B cell (primary cell): ENCODE results near the gene MYCN. TPM values are rescaled to one million over a fixed set of nuclear protein-coding genes. Genes with fewer than 3 reads are reported as not detected.
A peak's percentile ranks its signal among the peaks of the same experiment; 100 is the strongest.

Experiments
- ATAC-seq: fragments of 200-7000 bp; cut with Tn5 transposase; one replicate; pipeline ENCODE4 v1.10.0; 2021; ENCODE audit warnings: low read depth, mild to moderate bottlenecking, moderate number of reproducible peaks, moderate library complexity
- CTCF ChIA-PET: fragments of 350-600 bp; sonication (Branson Sonifier 250); formaldehyde crosslinking; loops from one replicate; lab custom pipeline; 2021; ENCODE audit warnings: antibody characterized with exemption, inconsistent platforms; lab: Charles Lee
- POLR2A ChIA-PET: fragments of 350-600 bp; sonication (Branson Sonifier 250); formaldehyde crosslinking; loops from one replicate; lab custom pipeline; 2021; ENCODE audit warnings: antibody characterized with exemption; lab: Charles Lee
- DNase-seq: peaks from one replicate; pipeline ENCODE4 v3.0.0; 2013
- H2AFZ ChIP-seq: 2 replicates; pipeline ENCODE4 v1.6.1; 2012; ENCODE audit warnings: mild to moderate bottlenecking, low read depth, low read length; ENCODE audit not compliant: insufficient read depth, poor library complexity, severe bottlenecking
- H3K27ac ChIP-seq, 2 donors: 1 replicate in 1 of 2; 2 replicates in 1 of 2; pipeline ENCODE4 v1.5.1; 2012 to 2013; ENCODE audit warnings: low read length in 2 of 2, mild to moderate bottlenecking in 2 of 2, moderate library complexity in 1 of 2
- H3K27me3 ChIP-seq, 4 experiments: fragments of 200-600 bp in 1 of 4; sonication (generic) in 1 of 4; replicated peaks in 1 of 4; 1 replicate in 2 of 4; 2 replicates in 2 of 4; pipeline versions ENCODE4 v1.6.1 to v1.7.0; 2013 to 2016; ENCODE audit warnings: low read length in 3 of 4, mild to moderate bottlenecking in 2 of 4, mixed read lengths in 1 of 4, moderate library complexity in 1 of 4; ENCODE audit not compliant: insufficient read depth in 4 of 4, control insufficient read depth in 3 of 4; ENCODE audit errors: control extremely low read depth in 1 of 4
- H3K36me3 ChIP-seq, 2 experiments: replicated peaks in 1 of 2; 1 replicate in 1 of 2; 2 replicates in 1 of 2; pipeline versions ENCODE4 v1.6.1 to v1.7.1; 2013; ENCODE audit warnings: low read length in 1 of 2; ENCODE audit not compliant: insufficient read depth in 2 of 2, control insufficient read depth in 1 of 2; ENCODE audit errors: control extremely low read depth in 1 of 2, extremely low read depth in 1 of 2
- H3K4me1 ChIP-seq, 2 donors: fragments of 200-600 bp in 1 of 2; sonication (generic) in 1 of 2; 1 replicate in 1 of 2; 2 replicates in 1 of 2; pipeline versions ENCODE4 v1.5.1 to v1.6.1; 2013 to 2017; ENCODE audit warnings: low read length in 2 of 2; ENCODE audit not compliant: control insufficient read depth in 2 of 2, insufficient read depth in 2 of 2
- H3K4me2 ChIP-seq: replicated peaks from 2 replicates; pipeline ENCODE3; 2012; ENCODE audit warnings: mild to moderate bottlenecking, low read depth, low read length; ENCODE audit not compliant: poor library complexity, severe bottlenecking
- H3K4me3 ChIP-seq, 5 experiments: fragments of 200-600 bp in 1 of 5; sonication (generic) in 1 of 5; 1 replicate in 3 of 5; 2 replicates in 2 of 5; pipeline versions ENCODE4 v1.5.1 to v1.7.0; 2011 to 2016; ENCODE audit warnings: low read length in 4 of 5, mild to moderate bottlenecking in 4 of 5, low read depth in 2 of 5, control low read depth in 1 of 5, moderate library complexity in 1 of 5; ENCODE audit not compliant: insufficient read depth in 1 of 5; ENCODE audit errors: control extremely low read depth in 1 of 5, extremely low read depth in 1 of 5
- H3K79me2 ChIP-seq: fragments of 200-600 bp; sonication (generic); one replicate; pipeline ENCODE4 v1.6.0; 2016; ENCODE audit warnings: low read length; ENCODE audit not compliant: control insufficient read depth, insufficient read depth
- H3K9ac ChIP-seq: fragments of 200-600 bp; sonication (generic); 2 replicates; pipeline ENCODE4 v1.6.1; 2017; ENCODE audit warnings: mild to moderate bottlenecking, low read length, moderate library complexity
- H3K9me3 ChIP-seq, 3 donors: one replicate each; pipeline versions ENCODE4 v1.6.1 to v1.7.1; 2013; ENCODE audit warnings: low read length in 2 of 3; ENCODE audit not compliant: control insufficient read depth in 2 of 3, insufficient read depth in 1 of 3; ENCODE audit errors: control extremely low read depth in 1 of 3
- H4K20me1 ChIP-seq: 2 replicates; pipeline ENCODE4 v1.6.0; 2012; ENCODE audit warnings: mild to moderate bottlenecking, low read length; ENCODE audit not compliant: insufficient read depth, control insufficient read depth, poor library complexity, severe bottlenecking
- H3K27ac Mint-ChIP-seq: one replicate; pipeline ENCODE4 v1.8.0; 2021; ENCODE audit warnings: mixed read lengths
- H3K27me3 Mint-ChIP-seq: one replicate; pipeline ENCODE4 v1.8.0; 2021; ENCODE audit warnings: mixed read lengths
- H3K4me1 Mint-ChIP-seq: one replicate; pipeline ENCODE4 v1.8.0; 2021; ENCODE audit warnings: mixed read lengths
- H3K4me3 Mint-ChIP-seq: one replicate; pipeline ENCODE4 v1.8.0; 2021; ENCODE audit warnings: mixed read lengths
- H3K9me3 Mint-ChIP-seq: one replicate; pipeline ENCODE4 v1.8.0; 2022; ENCODE audit warnings: mixed read lengths; ENCODE audit not compliant: insufficient read depth
- CTCF ChIP-seq: fragments of 200-600 bp; IDR thresholded peaks from one replicate; pipeline ENCODE4 v1.8.0; 2022; ENCODE audit warnings: antibody characterized with exemption, mild to moderate bottlenecking
- EZH2 ChIP-seq: IDR thresholded peaks from 2 replicates; pipeline ENCODE4 v1.6.1; 2012; ENCODE audit warnings: borderline replicate concordance, low read depth, mild to moderate bottlenecking, moderate library complexity, low read length; ENCODE audit not compliant: insufficient read depth, poor library complexity, severe bottlenecking
- whole genome bisulfite sequencing: methylation state at CpG from one replicate; pipeline ENCODE4 v1.1.5; 2013; ENCODE audit warnings: missing lambda C conversion rate; ENCODE audit not compliant: insufficient coverage; 5-methylcytosine and 5-hydroxymethylcytosine counted together
- intact Hi-C: fragments of 100-400 bp; cut with micrococcal nuclease; formaldehyde crosslinking; loops from one replicate; pipeline ENCODE4 v1.10.0; 2022
- polyA plus RNA-seq: library from polyadenylated mRNA; depleted of rRNA; stranded (reverse); fragments of >200 nt; gene quantifications from 2 replicates; pipeline ENCODE4 v1.2.3, GENCODE V29; 2012
- total RNA-seq, 2 donors: library from RNA; stranded (reverse); fragments of 120-200 nt in 1 of 2; gene quantifications; 1 replicate in 1 of 2; 2 replicates in 1 of 2; pipeline versions ENCODE4 v1.2.3 to v1.2.4, GENCODE V29; 2013 to 2022

MYCN gene
- total and polyA plus RNA-seq, 2 donors (not counting 1 experiment from before 2014, with no cell fraction given), result not detected

- ATAC-seq (no peak), DNase-seq (no peak)
- CTCF ChIA-PET, result no interaction called here
- Histone ChIP-seq H3K4me2 (no peak overlapping the region), H3K9me3 (no peaks in the 10 kb centered on the region), H3K9ac (no peak overlapping the region), H3K27ac (no peak overlapping the region), H2AFZ (no peak overlapping the region), H3K4me1 (no peaks in the 10 kb centered on the region), H3K27me3 (no peaks in the 10 kb centered on the region), H4K20me1 (no peaks in the 10 kb centered on the region), H3K36me3 (no peaks in the 10 kb centered on the region), H3K79me2 (no peaks in the 10 kb centered on the region), H3K4me3 (no peak overlapping the region)
- POLR2A ChIA-PET, result no interaction called here
- 98% methylated on average over 8 of the region's 8 CpGs for WGBS
- H3K27me3 Mint-ChIP-seq, result peaks cover 8% of the 10 kb centered on the region
- TF ChIP-seq CTCF, result no peak
- TF ChIP-seq EZH2, result no peak
- H3K27ac Mint-ChIP-seq, result no peak overlapping the region
- H3K4me1 Mint-ChIP-seq, result no peaks in the 10 kb centered on the region
- no peak overlapping the region for H3K4me3 Mint-ChIP-seq
- intact Hi-C loops, result no loop called here
- no peaks in the 10 kb centered on the region for H3K9me3 Mint-ChIP-seq
Measured at GRCh38 chr2:15981646-15982045, 41.3 kb downstream of the MYCN start.

- no peak for TF ChIP-seq CTCF
- TF ChIP-seq EZH2, result no peak
- no peaks in the 10 kb centered on the region for H3K4me1 Mint-ChIP-seq
- Histone ChIP-seq H3K4me2 (no peak overlapping the region), H3K79me2 (no peaks in the 10 kb centered on the region), H3K4me3 (no peak overlapping the region), H3K4me1 (no peaks in the 10 kb centered on the region), H3K9me3 (no peaks in the 10 kb centered on the region), H3K9ac (no peak overlapping the region), H4K20me1 (no peaks in the 10 kb centered on the region), H2AFZ (peak overlapping the region; percentile 38), H3K36me3 (no peaks in the 10 kb centered on the region), H3K27ac (no peak overlapping the region), H3K27me3 (no peaks in the 10 kb centered on the region)
- no peaks in the 10 kb centered on the region for H3K9me3 Mint-ChIP-seq
- ChIA-PET CTCF (no interaction called here), POLR2A (no interaction called here)
- H3K27me3 Mint-ChIP-seq, result peaks cover 8% of the 10 kb centered on the region
- WGBS, result 15% methylated on average over 4 of the region's 10 CpGs
- DNase-seq (no peak), ATAC-seq (no peak)
- intact Hi-C loops, result no loop called here
- H3K27ac Mint-ChIP-seq, result no peak overlapping the region
- H3K4me3 Mint-ChIP-seq, result no peak overlapping the region
Measured at GRCh38 chr2:15982285-15983044, 42.1 kb downstream of the MYCN start.
